ENCODE data around the gene MXI1. TPM values are rescaled to one million over a fixed set of nuclear protein-coding genes. Genes with fewer than 3 reads are reported as not detected.

The MXI1 gene
- total and polyA plus RNA-seq, 10 donors, result 6.8 to 49.4 (median 19.4) TPM

GRCh38 chr10:110276603-110277002 lies 69.2 kb downstream of the MXI1 start:
- no peak overlapping the region for H3K27ac ChIP-seq
- intact Hi-C loops (cut with DNase I; ENCODE audit: low total_unique reads), result loop anchor here (10.0 kb wide), 1 partner anchor 392 kb away; no protein-coding TSS in a partner anchor
- peaks cover 0 to 18% (median 9%) of the 10 kb centered on the region in 6 donors for H3K36me3 ChIP-seq
- TF ChIP-seq POLR2A (IDR thresholded peaks at IDR 0.05), result no peak
- TF ChIP-seq POLR2AphosphoS5 (IDR thresholded peaks at IDR 0.05), result no peak
- no peak for TF ChIP-seq CTCF (IDR thresholded peaks at IDR 0.05 in 8 of 11, conservative IDR thresholded peaks at IDR 0.05 in 3 of 11)
- H3K4me3 ChIP-seq, result no peak overlapping the region
- H3K27me3 ChIP-seq (replicated peaks in 1 of 7), result no peaks in the 10 kb centered on the region
- no peak for DNase-seq
- no peaks in the 10 kb centered on the region for H3K9me3 ChIP-seq
- 90 to 99% (median 95%) methylated on average over 5 of the region's 5 CpGs for WGBS, 5 donors
- H3K4me1 ChIP-seq, result peaks cover 6 to 45% (median 17%) of the 10 kb centered on the region in 6 donors

GRCh38 chr10:110277591-110277990 lies 70.2 kb downstream of the MXI1 start:
- Histone ChIP-seq H3K27ac (no peak overlapping the region), H3K4me3 (no peak overlapping the region), H3K36me3 (peaks cover 0 to 18% (median 9%) of the 10 kb centered on the region in 6 donors), H3K9me3 (no peaks in the 10 kb centered on the region), H3K4me1 (peaks cover 6 to 55% (median 17%) of the 10 kb centered on the region in 6 donors), H3K27me3 (replicated peaks in 1 of 7) (no peaks in the 10 kb centered on the region)
- WGBS, 5 donors, result 94 to 100% (median 99%) methylated on average over 2 of the region's 2 CpGs
- TF ChIP-seq POLR2A (IDR thresholded peaks at IDR 0.05) (no peak), POLR2AphosphoS5 (IDR thresholded peaks at IDR 0.05) (no peak), CTCF (IDR thresholded peaks at IDR 0.05 in 8 of 11, conservative IDR thresholded peaks at IDR 0.05 in 3 of 11) (no peak)
- DNase-seq, result no peak
- intact Hi-C loops (cut with DNase I; ENCODE audit: low total_unique reads), result loop anchor here (10.0 kb wide), 1 partner anchor 393 kb away; no protein-coding TSS in a partner anchor

GRCh38 chr10:110278562-110279406 lies 71.4 kb downstream of the MXI1 start:
- no peaks in the 10 kb centered on the region for H3K27me3 ChIP-seq (replicated peaks in 1 of 7)
- TF ChIP-seq CTCF (IDR thresholded peaks at IDR 0.05 in 8 of 11, conservative IDR thresholded peaks at IDR 0.05 in 3 of 11) (no peak), POLR2AphosphoS5 (IDR thresholded peaks at IDR 0.05) (no peak), POLR2A (IDR thresholded peaks at IDR 0.05) (no peak)
- intact Hi-C loops (cut with DNase I; ENCODE audit: low total_unique reads), result loop anchor here (10.0 kb wide), 1 partner anchor 394 kb away; no protein-coding TSS in a partner anchor
- no peak for DNase-seq
- no peak overlapping the region for H3K27ac ChIP-seq
- WGBS, 5 donors, result 69 to 81% (median 78%) methylated on average over 7 of the region's 7 CpGs
- H3K9me3 ChIP-seq, result no peaks in the 10 kb centered on the region
- H3K4me1 ChIP-seq, result peaks cover 6 to 43% (median 14%) of the 10 kb centered on the region in 6 donors
- peak overlapping the region in 1 of 8 donors; percentile 9 for H3K4me3 ChIP-seq
- peaks cover 0 to 20% (median 9%) of the 10 kb centered on the region in 6 donors for H3K36me3 ChIP-seq

GRCh38 chr10:110279407-110279986 lies 72.1 kb downstream of the MXI1 start:
- Histone ChIP-seq H3K4me3 (peak overlapping the region in 1 of 8 donors; percentile 9), H3K27me3 (replicated peaks in 1 of 7) (no peaks in the 10 kb centered on the region), H3K27ac (no peak overlapping the region), H3K9me3 (no peaks in the 10 kb centered on the region), H3K4me1 (peaks cover 6 to 36% (median 10%) of the 10 kb centered on the region in 6 donors), H3K36me3 (peaks cover 0 to 27% (median 9%) of the 10 kb centered on the region in 6 donors)
- intact Hi-C loops (cut with DNase I; ENCODE audit: low total_unique reads), result loop anchor here (10.0 kb wide), 1 partner anchor 395 kb away; no protein-coding TSS in a partner anchor
- no peak for DNase-seq
- 32 to 35% (median 34%) methylated on average over 6 of the region's 6 CpGs for WGBS, 5 donors
- TF ChIP-seq POLR2AphosphoS5 (IDR thresholded peaks at IDR 0.05) (no peak), CTCF (IDR thresholded peaks at IDR 0.05 in 8 of 11, conservative IDR thresholded peaks at IDR 0.05 in 3 of 11) (peak; percentile 37 to 81 (median 71)), POLR2A (IDR thresholded peaks at IDR 0.05) (no peak)
